ENCODE measurements around the gene GTF2H4.

GTF2H4 gene

DNA sequence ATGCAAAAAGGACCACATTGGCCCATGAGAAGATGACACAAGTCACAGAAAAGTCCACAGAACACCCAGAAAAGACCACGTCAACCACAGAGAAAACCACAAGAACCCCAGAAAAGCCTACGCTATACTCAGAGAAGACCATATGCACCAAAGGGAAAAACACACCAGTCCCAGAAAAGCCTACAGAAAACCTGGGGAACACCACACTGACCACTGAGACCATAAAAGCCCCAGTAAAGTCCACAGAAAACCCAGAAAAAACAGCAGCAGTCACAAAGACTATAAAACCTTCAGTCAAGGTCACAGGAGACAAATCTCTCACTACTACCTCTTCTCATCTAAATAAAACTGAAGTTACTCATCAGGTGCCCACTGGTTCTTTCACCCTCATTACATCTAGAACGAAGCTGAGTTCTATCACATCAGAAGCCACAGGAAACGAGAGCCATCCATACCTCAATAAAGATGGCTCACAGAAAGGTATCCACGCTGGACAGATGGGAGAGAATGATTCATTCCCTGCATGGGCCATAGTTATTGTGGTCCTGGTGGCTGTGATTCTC is 44.0 kb downstream of the GTF2H4 start:
- 0 out of 2 replicates have a peak, but pooled peaks cover 8% of the 10 kb centered on the region for H3K9me3 ChIP-seq
- no peak overlapping the region for H3K4me3 ChIP-seq
- no peaks in the 10 kb centered on the region for H3K36me3 ChIP-seq
- H3K27me3 ChIP-seq, result peaks cover 4% of the 10 kb centered on the region; the same call in 1 of the 2 replicates
- no peaks in the 10 kb centered on the region for H4K20me1 ChIP-seq
- no peak overlapping the region for H3K9ac ChIP-seq
- H3K4me1 ChIP-seq, result peaks cover 22% of the 10 kb centered on the region
- no peak overlapping the region for H3K27ac ChIP-seq
- H3K4me2 ChIP-seq, result no peak overlapping the region
- TF ChIP-seq Cebpa-rat (IDR thresholded peaks at IDR 0.05), result no peak

DNA sequence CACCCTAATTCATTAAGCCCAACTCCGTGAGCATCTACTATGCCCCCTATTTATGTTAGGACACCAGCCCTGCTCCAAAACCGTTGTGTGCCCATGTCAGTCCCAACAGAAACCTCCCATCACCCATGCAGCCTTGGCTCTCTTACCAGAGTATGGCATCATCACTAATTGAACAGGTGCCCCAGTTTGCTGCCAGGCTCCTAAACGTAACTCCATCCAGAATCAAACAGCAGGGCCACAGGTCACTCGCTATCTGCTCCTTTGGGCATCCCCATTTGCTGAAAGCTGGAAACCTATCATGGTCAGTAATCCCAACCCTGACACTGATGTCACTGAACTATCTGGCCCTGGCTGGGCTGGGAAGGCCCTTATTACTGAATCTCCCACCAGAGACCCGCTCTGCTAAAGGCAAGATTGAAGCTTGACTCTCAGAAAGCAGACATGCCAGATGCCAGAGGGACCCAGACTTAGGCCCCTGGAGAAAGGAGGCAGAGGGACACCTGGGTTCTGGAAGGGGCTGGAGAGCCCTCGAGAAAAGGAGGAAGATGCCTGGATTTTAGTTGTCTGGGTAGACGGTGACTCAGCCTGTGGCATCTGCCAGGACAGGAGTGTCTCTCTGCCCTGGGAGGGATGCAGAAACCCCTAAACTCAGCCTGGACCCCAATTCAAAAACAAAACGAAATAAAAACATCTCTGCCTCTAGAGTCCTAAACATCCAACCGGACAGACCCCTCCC is 46.8 kb downstream of the GTF2H4 start:
- peak overlapping the region; percentile 95 for H3K4me2 ChIP-seq
- H4K20me1 ChIP-seq, result no peaks in the 10 kb centered on the region
- H3K27ac ChIP-seq, result no peak overlapping the region
- no peak for TF ChIP-seq Cebpa-rat (IDR thresholded peaks at IDR 0.05)
- 0 out of 2 replicates have a peak, but pooled peaks cover 8% of the 10 kb centered on the region for H3K9me3 ChIP-seq
- no peaks in the 10 kb centered on the region for H3K36me3 ChIP-seq
- H3K4me3 ChIP-seq, result peak overlapping the region; percentile 63
- peaks cover 4% of the 10 kb centered on the region; the same call in 1 of the 2 replicates for H3K27me3 ChIP-seq
- peak overlapping the region; percentile 65; the same call in 1 of the 2 replicates for H3K9ac ChIP-seq
- peaks cover 22% of the 10 kb centered on the region for H3K4me1 ChIP-seq

- Histone ChIP-seq H3K27me3 (peaks cover 4% of the 10 kb centered on the region; the same call in 1 of the 2 replicates), H3K4me3 (peak overlapping the region; percentile 63), H3K4me1 (peaks cover 22% of the 10 kb centered on the region), H3K4me2 (peak overlapping the region; percentile 95), H3K27ac (no peak overlapping the region), H3K9ac (peak overlapping the region; percentile 65), H3K36me3 (no peaks in the 10 kb centered on the region), H4K20me1 (no peaks in the 10 kb centered on the region), H3K9me3 (0 out of 2 replicates have a peak, but pooled peaks cover 8% of the 10 kb centered on the region)
- no peak for TF ChIP-seq Cebpa-rat (IDR thresholded peaks at IDR 0.05)
Observed at GRCh38 chr6:30955367-30956042, 47.5 kb downstream of the GTF2H4 start.

- no peak for TF ChIP-seq Cebpa-rat (IDR thresholded peaks at IDR 0.05)
- H4K20me1 ChIP-seq, result no peaks in the 10 kb centered on the region
- H3K4me2 ChIP-seq, result no peak overlapping the region
- no peaks in the 10 kb centered on the region for H3K36me3 ChIP-seq
- H3K9me3 ChIP-seq, result no peaks in the 10 kb centered on the region
- H3K4me1 ChIP-seq, result peaks cover 22% of the 10 kb centered on the region
- no peak overlapping the region for H3K27ac ChIP-seq
- no peak overlapping the region for H3K4me3 ChIP-seq
- H3K27me3 ChIP-seq, result no peaks in the 10 kb centered on the region
- H3K9ac ChIP-seq, result no peak overlapping the region
Observed at GRCh38 chr6:30957716-30958115, 49.7 kb downstream of the GTF2H4 start.

DNA sequence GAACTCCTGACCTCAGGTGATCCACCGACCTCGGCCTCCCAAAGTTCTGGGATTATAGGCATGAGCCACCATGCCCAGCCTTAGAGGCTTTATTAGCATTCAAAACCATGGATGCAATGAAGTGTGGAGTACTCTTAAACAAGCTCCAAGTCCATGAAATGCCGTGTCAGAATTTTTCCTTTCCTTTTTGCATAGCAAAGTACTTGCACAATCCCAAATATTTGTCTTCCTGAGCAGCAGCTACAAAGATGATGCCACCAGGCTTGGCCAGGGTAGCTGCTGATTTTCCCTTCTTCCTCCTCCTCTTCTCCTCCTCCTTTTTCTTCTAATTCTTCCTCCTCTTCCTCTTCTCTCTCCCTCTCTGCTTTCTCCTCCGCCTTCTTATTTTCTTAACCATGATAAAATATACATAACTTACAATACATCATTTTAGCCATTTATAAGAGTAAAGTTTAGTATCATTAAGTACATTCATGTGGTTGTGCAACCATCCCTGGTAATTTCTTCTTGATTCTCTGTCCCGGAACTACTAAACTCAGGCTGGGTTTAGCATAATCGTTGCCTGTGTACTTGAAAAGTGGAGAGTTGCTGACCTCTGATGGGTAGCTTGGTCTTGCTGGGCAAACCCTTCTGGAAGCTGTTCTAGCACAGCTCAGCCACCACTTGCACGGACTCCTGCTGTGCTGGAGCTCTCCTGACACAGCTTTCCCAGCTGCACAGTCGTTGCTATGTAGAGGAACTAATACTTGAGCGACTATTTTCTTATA is 53.1 kb downstream of the GTF2H4 start:
- H3K36me3 ChIP-seq, result no peaks in the 10 kb centered on the region
- H3K9me3 ChIP-seq, result no peaks in the 10 kb centered on the region
- TF ChIP-seq Cebpa-rat (IDR thresholded peaks at IDR 0.05), result no peak
- H3K4me1 ChIP-seq, result peaks cover 5% of the 10 kb centered on the region
- H3K27ac ChIP-seq, result no peak overlapping the region
- no peaks in the 10 kb centered on the region for H3K27me3 ChIP-seq
- no peak overlapping the region for H3K4me3 ChIP-seq
- H3K4me2 ChIP-seq, result no peak overlapping the region
- H4K20me1 ChIP-seq, result no peaks in the 10 kb centered on the region
- H3K9ac ChIP-seq, result no peak overlapping the region

DNA sequence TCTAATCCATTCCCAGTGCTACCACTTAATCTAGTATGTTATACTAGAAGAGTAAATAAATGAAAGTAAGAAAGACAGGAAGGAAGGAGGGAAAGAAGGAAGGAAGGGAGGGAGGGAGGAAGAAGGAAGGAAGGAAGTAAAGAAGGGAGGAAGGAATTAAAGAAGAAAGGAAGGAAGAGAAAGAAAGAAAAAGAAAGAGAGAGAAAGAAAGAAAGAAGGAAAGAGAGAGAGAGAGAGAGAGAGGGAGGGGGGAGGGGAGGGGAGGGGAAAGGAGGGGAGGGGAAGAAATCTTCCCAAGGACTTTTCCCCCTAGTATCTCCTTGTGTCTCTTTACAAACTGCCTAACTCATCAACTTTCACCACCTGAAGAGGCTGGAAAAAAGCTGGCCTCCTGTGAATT is 54.7 kb downstream of the GTF2H4 start:
- no peak overlapping the region for H3K9ac ChIP-seq
- H3K27me3 ChIP-seq, result no peaks in the 10 kb centered on the region
- no peaks in the 10 kb centered on the region for H3K36me3 ChIP-seq
- H4K20me1 ChIP-seq, result no peaks in the 10 kb centered on the region
- no peaks in the 10 kb centered on the region for H3K9me3 ChIP-seq
- H3K4me3 ChIP-seq, result no peak overlapping the region
- H3K4me1 ChIP-seq, result no peaks in the 10 kb centered on the region
- no peak for TF ChIP-seq Cebpa-rat (IDR thresholded peaks at IDR 0.05)
- no peak overlapping the region for H3K27ac ChIP-seq
- H3K4me2 ChIP-seq, result no peak overlapping the region

DNA sequence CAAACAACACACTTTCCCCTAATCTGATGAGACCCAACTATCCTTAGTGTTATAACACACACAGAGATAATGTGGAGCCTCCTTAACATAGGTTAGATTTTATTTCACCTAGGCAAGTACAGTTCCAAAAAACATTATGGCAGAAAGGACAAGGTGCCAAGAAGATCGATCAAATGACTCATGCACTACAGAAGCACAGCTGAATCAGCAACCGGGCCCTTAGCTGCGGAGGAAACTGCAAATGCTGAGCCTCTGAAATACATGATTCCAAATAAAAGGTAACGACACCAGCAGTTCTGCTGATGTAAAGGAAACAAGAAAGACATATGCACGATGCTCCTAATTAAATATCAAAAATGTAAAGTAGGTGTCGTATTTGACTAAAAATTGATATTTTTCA is 55.6 kb downstream of the GTF2H4 start:
- Histone ChIP-seq H3K36me3 (no peaks in the 10 kb centered on the region), H4K20me1 (no peaks in the 10 kb centered on the region), H3K4me3 (no peak overlapping the region), H3K4me1 (no peaks in the 10 kb centered on the region), H3K27ac (no peak overlapping the region), H3K4me2 (no peak overlapping the region), H3K27me3 (no peaks in the 10 kb centered on the region), H3K9me3 (no peaks in the 10 kb centered on the region), H3K9ac (no peak overlapping the region)
- TF ChIP-seq Cebpa-rat (IDR thresholded peaks at IDR 0.05), result no peak
